ENCODE results near the gene CYB5A.

Gene CYB5A

DNA sequence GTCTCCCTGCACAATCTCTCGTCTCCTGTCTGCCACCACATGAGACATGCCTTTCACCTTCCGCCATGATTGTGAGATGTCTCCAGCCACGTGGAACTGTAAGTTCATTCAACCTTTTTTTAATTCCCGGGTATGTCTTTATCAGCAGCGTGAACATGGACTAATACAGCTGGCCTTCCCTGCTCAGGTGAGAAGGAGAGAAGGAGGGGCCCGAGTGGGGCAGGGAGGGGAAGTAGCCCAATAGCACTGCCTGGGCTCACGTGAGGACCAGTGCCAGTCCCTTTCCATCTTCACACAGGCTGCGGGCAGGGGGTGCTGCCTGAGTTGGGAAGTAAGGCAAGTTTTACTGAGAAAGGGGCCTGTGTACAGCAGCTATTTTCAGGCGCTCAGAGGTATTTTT is 70.7 kb downstream of the CYB5A start:
- Histone ChIP-seq H3K36me3 (ENCODE audit: control insufficient read depth in 2 of 2, insufficient read depth in 1 of 2, low read length in 2 of 2) (no peaks in the 10 kb centered on the region), H3K9me3 (ENCODE audit: control insufficient read depth, insufficient read depth, low read depth, low read length) (no peaks in the 10 kb centered on the region), H3K27ac (ENCODE audit: extremely low read depth, low read depth, low read length) (no peak overlapping the region), H3K4me3 (ENCODE audit: low read depth, low read length) (no peak overlapping the region), H3K4me1 (ENCODE audit: control insufficient read depth, insufficient read depth, low read length) (0 out of 2 replicates have a peak, but pooled peaks cover 2% of the 10 kb centered on the region)
- TF ChIP-seq ZNF341 (tag by site-specific recombination; IDR thresholded peaks at IDR 0.05; ENCODE audit: low read depth) (no peak), BCL11B (tag by site-specific recombination; IDR thresholded peaks at IDR 0.05; ENCODE audit: low read depth) (no peak), ZFP69B (tag by site-specific recombination; IDR thresholded peaks at IDR 0.05) (no peak), ZNF24 (tag by site-specific recombination; IDR thresholded peaks at IDR 0.05) (no peak), OVOL3 (tag by site-specific recombination; IDR thresholded peaks at IDR 0.05) (no peak), KLF7 (tag by site-specific recombination; IDR thresholded peaks at IDR 0.05; ENCODE audit: borderline replicate concordance) (no peak)
- ChIA-PET POLR2A (no interaction called here), CTCF (no interaction called here)

DNA sequence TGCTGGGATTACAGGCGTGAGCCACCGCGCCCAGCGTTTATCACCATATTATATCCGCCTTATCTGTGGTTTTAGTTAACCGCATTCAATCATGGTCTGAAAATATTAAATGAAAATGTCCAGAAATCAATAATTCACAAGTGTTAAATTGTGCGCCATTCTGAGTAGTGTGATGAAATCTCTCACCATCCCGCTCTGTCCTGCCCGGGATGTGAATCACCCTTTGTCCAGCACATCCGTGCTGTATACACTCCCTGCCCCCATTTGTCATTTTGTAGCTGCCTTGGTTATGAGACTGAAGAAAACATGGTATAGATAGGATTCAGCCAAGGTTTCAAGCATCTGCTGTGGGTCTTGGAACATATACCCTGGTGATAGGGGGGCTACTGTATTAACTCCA is 72.7 kb downstream of the CYB5A start:
- H3K9me3 ChIP-seq (ENCODE audit: control insufficient read depth, insufficient read depth, low read depth, low read length) = no peaks in the 10 kb centered on the region
- no peak overlapping the region for H3K4me3 ChIP-seq (ENCODE audit: low read depth, low read length)
- POLR2A ChIA-PET = no interaction called here
- H3K36me3 ChIP-seq (ENCODE audit: control insufficient read depth in 2 of 2, insufficient read depth in 1 of 2, low read length in 2 of 2) = no peaks in the 10 kb centered on the region
- no peak overlapping the region for H3K27ac ChIP-seq (ENCODE audit: extremely low read depth, low read depth, low read length)
- H3K4me1 ChIP-seq (ENCODE audit: control insufficient read depth, insufficient read depth, low read length) = no peaks in the 10 kb centered on the region
- CTCF ChIA-PET = no interaction called here
- TF ChIP-seq, protein P1, sequence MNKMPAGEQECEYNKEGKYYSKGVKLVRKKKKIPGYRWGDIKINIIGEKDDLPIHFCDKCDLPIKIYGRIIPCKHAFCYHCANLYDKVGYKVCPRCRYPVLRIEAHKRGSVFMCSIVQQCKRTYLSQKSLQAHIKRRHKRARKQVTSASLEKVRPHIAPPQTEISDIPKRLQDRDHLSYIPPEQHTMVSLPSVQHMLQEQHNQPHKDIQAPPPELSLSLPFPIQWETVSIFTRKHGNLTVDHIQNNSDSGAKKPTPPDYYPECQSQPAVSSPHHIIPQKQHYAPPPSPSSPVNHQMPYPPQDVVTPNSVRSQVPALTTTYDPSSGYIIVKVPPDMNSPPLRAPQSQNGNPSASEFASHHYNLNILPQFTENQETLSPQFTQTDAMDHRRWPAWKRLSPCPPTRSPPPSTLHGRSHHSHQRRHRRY (tag by site-specific recombination; IDR thresholded peaks at IDR 0.05) = no peak
- TF ChIP-seq ZNF544 (tag by site-specific recombination; IDR thresholded peaks at IDR 0.05) (no peak), ZNF660 (tag by site-specific recombination; IDR thresholded peaks at IDR 0.05) (no peak), ZNF354C (tag by site-specific recombination; IDR thresholded peaks at IDR 0.05; ENCODE audit: borderline replicate concordance, low read depth) (no peak), ZNF132 (tag by site-specific recombination; IDR thresholded peaks at IDR 0.05; ENCODE audit: borderline replicate concordance) (no peak), ZNF624 (tag by site-specific recombination; IDR thresholded peaks at IDR 0.05) (no peak), ZNF571 (tag by site-specific recombination; IDR thresholded peaks at IDR 0.05) (no peak), ZNF2 (tag by site-specific recombination; IDR thresholded peaks at IDR 0.05) (no peak), ZNF776 (tag by site-specific recombination; IDR thresholded peaks at IDR 0.05; ENCODE audit: borderline replicate concordance) (no peak), ZNF341 (tag by site-specific recombination; IDR thresholded peaks at IDR 0.05; ENCODE audit: low read depth) (no peak), ZNF184 (tag by site-specific recombination; IDR thresholded peaks at IDR 0.05) (no peak), ZBTB21 (tag by site-specific recombination; IDR thresholded peaks at IDR 0.05) (no peak), ZNF600 (tag by site-specific recombination; IDR thresholded peaks at IDR 0.05) (no peak)
- TF ChIP-seq, protein P2, sequence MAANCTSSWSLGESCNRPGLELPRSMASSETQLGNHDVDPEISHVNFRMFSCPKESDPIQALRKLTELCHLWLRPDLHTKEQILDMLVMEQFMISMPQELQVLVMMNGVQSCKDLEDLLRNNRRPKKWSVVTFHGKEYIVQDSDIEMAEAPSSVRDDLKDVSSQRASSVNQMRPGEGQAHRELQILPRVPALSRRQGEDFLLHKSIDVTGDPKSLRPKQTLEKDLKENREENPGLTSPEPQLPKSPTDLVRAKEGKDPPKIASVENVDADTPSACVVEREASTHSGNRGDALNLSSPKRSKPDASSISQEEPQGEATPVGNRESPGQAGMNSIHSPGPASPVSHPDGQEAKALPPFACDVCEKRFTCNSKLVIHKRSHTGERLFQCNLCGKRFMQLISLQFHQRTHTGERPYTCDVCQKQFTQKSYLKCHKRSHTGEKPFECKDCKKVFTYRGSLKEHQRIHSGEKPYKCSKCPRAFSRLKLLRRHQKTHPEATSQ (tag by site-specific recombination; IDR thresholded peaks at IDR 0.05) = no peak
- TF ChIP-seq, protein P3, sequence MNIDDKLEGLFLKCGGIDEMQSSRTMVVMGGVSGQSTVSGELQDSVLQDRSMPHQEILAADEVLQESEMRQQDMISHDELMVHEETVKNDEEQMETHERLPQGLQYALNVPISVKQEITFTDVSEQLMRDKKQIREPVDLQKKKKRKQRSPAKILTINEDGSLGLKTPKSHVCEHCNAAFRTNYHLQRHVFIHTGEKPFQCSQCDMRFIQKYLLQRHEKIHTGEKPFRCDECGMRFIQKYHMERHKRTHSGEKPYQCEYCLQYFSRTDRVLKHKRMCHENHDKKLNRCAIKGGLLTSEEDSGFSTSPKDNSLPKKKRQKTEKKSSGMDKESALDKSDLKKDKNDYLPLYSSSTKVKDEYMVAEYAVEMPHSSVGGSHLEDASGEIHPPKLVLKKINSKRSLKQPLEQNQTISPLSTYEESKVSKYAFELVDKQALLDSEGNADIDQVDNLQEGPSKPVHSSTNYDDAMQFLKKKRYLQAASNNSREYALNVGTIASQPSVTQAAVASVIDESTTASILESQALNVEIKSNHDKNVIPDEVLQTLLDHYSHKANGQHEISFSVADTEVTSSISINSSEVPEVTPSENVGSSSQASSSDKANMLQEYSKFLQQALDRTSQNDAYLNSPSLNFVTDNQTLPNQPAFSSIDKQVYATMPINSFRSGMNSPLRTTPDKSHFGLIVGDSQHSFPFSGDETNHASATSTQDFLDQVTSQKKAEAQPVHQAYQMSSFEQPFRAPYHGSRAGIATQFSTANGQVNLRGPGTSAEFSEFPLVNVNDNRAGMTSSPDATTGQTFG (tag by site-specific recombination; IDR thresholded peaks at IDR 0.05; ENCODE audit: borderline replicate concordance) = no peak
- TF ChIP-seq, protein P4, sequence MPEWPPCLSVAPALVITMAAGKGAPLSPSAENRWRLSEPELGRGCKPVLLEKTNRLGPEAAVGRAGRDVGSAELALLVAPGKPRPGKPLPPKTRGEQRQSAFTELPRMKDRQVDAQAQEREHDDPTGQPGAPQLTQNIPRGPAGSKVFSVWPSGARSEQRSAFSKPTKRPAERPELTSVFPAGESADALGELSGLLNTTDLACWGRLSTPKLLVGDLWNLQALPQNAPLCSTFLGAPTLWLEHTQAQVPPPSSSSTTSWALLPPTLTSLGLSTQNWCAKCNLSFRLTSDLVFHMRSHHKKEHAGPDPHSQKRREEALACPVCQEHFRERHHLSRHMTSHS (tag by site-specific recombination; IDR thresholded peaks at IDR 0.05) = no peak
- TF ChIP-seq, protein P5, sequence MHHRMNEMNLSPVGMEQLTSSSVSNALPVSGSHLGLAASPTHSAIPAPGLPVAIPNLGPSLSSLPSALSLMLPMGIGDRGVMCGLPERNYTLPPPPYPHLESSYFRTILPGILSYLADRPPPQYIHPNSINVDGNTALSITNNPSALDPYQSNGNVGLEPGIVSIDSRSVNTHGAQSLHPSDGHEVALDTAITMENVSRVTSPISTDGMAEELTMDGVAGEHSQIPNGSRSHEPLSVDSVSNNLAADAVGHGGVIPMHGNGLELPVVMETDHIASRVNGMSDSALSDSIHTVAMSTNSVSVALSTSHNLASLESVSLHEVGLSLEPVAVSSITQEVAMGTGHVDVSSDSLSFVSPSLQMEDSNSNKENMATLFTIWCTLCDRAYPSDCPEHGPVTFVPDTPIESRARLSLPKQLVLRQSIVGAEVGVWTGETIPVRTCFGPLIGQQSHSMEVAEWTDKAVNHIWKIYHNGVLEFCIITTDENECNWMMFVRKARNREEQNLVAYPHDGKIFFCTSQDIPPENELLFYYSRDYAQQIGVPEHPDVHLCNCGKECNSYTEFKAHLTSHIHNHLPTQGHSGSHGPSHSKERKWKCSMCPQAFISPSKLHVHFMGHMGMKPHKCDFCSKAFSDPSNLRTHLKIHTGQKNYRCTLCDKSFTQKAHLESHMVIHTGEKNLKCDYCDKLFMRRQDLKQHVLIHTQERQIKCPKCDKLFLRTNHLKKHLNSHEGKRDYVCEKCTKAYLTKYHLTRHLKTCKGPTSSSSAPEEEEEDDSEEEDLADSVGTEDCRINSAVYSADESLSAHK (tag by site-specific recombination; IDR thresholded peaks at IDR 0.05) = no peak
- TF ChIP-seq, protein P6, sequence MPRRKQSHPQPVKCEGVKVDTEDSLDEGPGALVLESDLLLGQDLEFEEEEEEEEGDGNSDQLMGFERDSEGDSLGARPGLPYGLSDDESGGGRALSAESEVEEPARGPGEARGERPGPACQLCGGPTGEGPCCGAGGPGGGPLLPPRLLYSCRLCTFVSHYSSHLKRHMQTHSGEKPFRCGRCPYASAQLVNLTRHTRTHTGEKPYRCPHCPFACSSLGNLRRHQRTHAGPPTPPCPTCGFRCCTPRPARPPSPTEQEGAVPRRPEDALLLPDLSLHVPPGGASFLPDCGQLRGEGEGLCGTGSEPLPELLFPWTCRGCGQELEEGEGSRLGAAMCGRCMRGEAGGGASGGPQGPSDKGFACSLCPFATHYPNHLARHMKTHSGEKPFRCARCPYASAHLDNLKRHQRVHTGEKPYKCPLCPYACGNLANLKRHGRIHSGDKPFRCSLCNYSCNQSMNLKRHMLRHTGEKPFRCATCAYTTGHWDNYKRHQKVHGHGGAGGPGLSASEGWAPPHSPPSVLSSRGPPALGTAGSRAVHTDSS (tag by site-specific recombination; IDR thresholded peaks at IDR 0.05) = no peak

All from HEK293 (cell line).